HFFc6 (cell line): ENCODE data around the gene ADD3. TPM values are rescaled to one million over a fixed set of nuclear protein-coding genes. Genes with fewer than 3 reads are reported as not detected.
A peak's percentile ranks its signal among the peaks of the same experiment; 100 is the strongest.

Source experiments
- DNase-seq: peaks from one replicate; pipeline ENCODE4 v3.0.0-alpha.2; 2018
- H3K27ac Mint-ChIP-seq: 2 replicates; pipeline ENCODE4 v1.8.0; 2020; ENCODE audit warnings: mild to moderate bottlenecking, mixed read lengths
- H3K27me3 Mint-ChIP-seq: 2 replicates; pipeline ENCODE4 v1.8.0; 2021; ENCODE audit warnings: mild to moderate bottlenecking, moderate library complexity, mixed read lengths; ENCODE audit not compliant: insufficient read depth
- H3K36me3 Mint-ChIP-seq: 2 replicates; pipeline ENCODE4 v1.8.0; 2021; ENCODE audit warnings: low read depth, mixed read lengths
- H3K4me1 Mint-ChIP-seq: 2 replicates; pipeline ENCODE4 v1.8.0; 2020; ENCODE audit warnings: low read depth, mixed read lengths
- H3K4me3 Mint-ChIP-seq: 2 replicates; pipeline ENCODE4 v1.8.0; 2020; ENCODE audit warnings: mild to moderate bottlenecking, moderate library complexity, mixed read lengths
- H3K9me3 Mint-ChIP-seq: 2 replicates; pipeline ENCODE4 v1.8.0; 2020; ENCODE audit warnings: mild to moderate bottlenecking, mixed read lengths
- total RNA-seq, 6 experiments: library from RNA; stranded (reverse); fragmentation: NEBNext Ultra II Directional; extraction: Animal tissue kit (Norgen Biotek cat#: 25700); gene quantifications; 2 replicates in 1 of 6; 3 replicates in 5 of 6; pipeline ENCODE4 v1.2.3, GENCODE V29; 2021
- TF ChIP-seq, protein P1 (sequence below): fragments of 200-600 bp; sonication (generic); IDR thresholded peaks from 2 replicates; pipeline ENCODE4 v1.5.0; 2021; ENCODE audit warnings: antibody characterized with exemption, mild to moderate bottlenecking

The ADD3 gene
- total RNA-seq, 6 experiments from 2014 or later = 46.4 to 57.4 (median 51.5) TPM

DNA sequence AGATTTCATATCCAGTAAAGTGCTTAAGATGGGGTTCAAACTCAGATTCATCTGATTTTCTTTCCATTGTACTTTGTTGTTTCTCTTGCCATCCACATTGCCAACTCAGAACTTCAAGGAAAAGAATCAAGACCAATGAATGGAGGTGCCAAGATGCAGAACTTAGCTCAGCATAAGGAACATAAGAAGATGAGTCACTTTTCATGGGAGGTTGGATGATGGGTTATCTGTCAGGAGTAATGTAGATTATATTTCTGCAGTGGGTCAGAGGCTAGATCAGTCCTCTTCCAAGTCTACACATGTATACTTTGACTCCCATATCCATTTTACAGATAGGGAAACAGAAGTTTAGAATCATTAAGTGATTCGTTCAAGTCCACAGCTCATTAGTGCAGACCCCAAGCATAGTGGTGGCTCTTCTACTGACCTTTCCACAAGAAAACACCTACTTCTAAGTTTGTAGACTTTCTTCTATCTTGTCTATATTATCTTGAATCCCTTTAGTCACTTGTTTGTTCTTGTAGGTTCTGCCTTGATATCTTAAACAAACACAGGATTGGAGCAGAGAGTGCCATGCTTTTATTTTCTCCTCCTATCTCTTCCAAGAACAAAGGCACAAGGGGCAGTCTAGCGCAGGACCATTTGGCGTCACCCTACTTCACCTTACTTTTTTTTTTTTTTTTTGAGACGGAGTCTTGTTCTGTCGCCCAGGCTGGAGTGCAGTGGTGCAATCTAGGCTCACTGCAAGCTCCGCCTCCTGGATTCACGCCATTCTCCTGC, 14.0 kb upstream of the ADD3 start:
- TF ChIP-seq, protein P1, sequence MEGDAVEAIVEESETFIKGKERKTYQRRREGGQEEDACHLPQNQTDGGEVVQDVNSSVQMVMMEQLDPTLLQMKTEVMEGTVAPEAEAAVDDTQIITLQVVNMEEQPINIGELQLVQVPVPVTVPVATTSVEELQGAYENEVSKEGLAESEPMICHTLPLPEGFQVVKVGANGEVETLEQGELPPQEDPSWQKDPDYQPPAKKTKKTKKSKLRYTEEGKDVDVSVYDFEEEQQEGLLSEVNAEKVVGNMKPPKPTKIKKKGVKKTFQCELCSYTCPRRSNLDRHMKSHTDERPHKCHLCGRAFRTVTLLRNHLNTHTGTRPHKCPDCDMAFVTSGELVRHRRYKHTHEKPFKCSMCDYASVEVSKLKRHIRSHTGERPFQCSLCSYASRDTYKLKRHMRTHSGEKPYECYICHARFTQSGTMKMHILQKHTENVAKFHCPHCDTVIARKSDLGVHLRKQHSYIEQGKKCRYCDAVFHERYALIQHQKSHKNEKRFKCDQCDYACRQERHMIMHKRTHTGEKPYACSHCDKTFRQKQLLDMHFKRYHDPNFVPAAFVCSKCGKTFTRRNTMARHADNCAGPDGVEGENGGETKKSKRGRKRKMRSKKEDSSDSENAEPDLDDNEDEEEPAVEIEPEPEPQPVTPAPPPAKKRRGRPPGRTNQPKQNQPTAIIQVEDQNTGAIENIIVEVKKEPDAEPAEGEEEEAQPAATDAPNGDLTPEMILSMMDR = no peak
- no peak for DNase-seq
- Mint-ChIP-seq H3K9me3 (no peaks in the 10 kb centered on the region), H3K4me3 (peak overlapping the region; percentile 26), H3K27me3 (peaks cover 2% of the 10 kb centered on the region; the same call in 1 of the 2 replicates), H3K36me3 (no peaks in the 10 kb centered on the region), H3K27ac (peak overlapping the region; percentile 66), H3K4me1 (peaks cover 66% of the 10 kb centered on the region)

- no peaks in the 10 kb centered on the region for H3K9me3 Mint-ChIP-seq
- DNase-seq = no peak
- TF ChIP-seq, protein P1 = no peak
- no peaks in the 10 kb centered on the region for H3K36me3 Mint-ChIP-seq
- no peak overlapping the region for H3K27ac Mint-ChIP-seq
- peaks cover 2% of the 10 kb centered on the region; the same call in 1 of the 2 replicates for H3K27me3 Mint-ChIP-seq
- peaks cover 60% of the 10 kb centered on the region for H3K4me1 Mint-ChIP-seq
- no peak overlapping the region for H3K4me3 Mint-ChIP-seq
Measured at GRCh38 chr10:109994711-109995577, 12.8 kb upstream of the ADD3 start.

- Mint-ChIP-seq H3K36me3 (no peaks in the 10 kb centered on the region), H3K4me3 (no peak overlapping the region), H3K27ac (no peak overlapping the region), H3K4me1 (peaks cover 60% of the 10 kb centered on the region), H3K9me3 (no peaks in the 10 kb centered on the region), H3K27me3 (peaks cover 2% of the 10 kb centered on the region; the same call in 1 of the 2 replicates)
- TF ChIP-seq, protein P1 = no peak
- no peak for DNase-seq
Measured at GRCh38 chr10:109995595-109995994, 12.2 kb upstream of the ADD3 start.

- no peak for DNase-seq
- Mint-ChIP-seq H3K4me3 (peak overlapping the region; percentile 23), H3K27me3 (peaks cover 2% of the 10 kb centered on the region; the same call in 1 of the 2 replicates), H3K36me3 (no peaks in the 10 kb centered on the region), H3K4me1 (peaks cover 55% of the 10 kb centered on the region), H3K27ac (peak overlapping the region; percentile 36; the same call in 1 of the 2 replicates), H3K9me3 (no peaks in the 10 kb centered on the region)
- TF ChIP-seq, protein P1 = no peak
Measured at GRCh38 chr10:109996225-109996624, 11.6 kb upstream of the ADD3 start.

DNA sequence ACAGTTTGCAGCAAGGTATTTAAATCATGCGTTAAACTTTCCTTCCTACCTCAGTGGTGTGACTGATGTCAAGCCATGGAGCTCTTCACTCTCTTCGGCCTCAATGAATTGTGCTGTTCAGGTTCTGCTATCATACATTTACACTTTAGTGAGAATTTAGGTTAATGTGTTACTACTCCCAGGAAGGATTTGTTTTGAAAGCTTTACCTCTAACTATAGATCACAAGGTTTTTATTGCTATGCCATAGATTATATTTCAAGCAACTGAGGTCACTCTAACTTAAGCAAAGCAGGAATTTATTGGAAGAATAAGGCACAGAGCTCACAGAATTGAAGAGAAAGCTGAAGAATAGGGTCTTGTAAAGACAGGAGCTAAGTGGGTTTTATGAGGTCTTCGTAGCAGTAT, 11.0 kb upstream of the ADD3 start:
- Mint-ChIP-seq H3K4me1 (peaks cover 50% of the 10 kb centered on the region), H3K4me3 (no peak overlapping the region), H3K27ac (peak overlapping the region; percentile 36; the same call in 1 of the 2 replicates), H3K36me3 (no peaks in the 10 kb centered on the region), H3K9me3 (no peaks in the 10 kb centered on the region), H3K27me3 (peaks cover 2% of the 10 kb centered on the region; the same call in 1 of the 2 replicates)
- DNase-seq = no peak
- TF ChIP-seq, protein P1 = no peak
